Measurements from ENCODE around the gene EDARADD. TPM values are rescaled to one million over a fixed set of nuclear protein-coding genes. Genes with fewer than 3 reads are reported as not detected.

The EDARADD gene
- total RNA-seq, 1 experiment from 2014 or later, result 0.30 TPM

DNA sequence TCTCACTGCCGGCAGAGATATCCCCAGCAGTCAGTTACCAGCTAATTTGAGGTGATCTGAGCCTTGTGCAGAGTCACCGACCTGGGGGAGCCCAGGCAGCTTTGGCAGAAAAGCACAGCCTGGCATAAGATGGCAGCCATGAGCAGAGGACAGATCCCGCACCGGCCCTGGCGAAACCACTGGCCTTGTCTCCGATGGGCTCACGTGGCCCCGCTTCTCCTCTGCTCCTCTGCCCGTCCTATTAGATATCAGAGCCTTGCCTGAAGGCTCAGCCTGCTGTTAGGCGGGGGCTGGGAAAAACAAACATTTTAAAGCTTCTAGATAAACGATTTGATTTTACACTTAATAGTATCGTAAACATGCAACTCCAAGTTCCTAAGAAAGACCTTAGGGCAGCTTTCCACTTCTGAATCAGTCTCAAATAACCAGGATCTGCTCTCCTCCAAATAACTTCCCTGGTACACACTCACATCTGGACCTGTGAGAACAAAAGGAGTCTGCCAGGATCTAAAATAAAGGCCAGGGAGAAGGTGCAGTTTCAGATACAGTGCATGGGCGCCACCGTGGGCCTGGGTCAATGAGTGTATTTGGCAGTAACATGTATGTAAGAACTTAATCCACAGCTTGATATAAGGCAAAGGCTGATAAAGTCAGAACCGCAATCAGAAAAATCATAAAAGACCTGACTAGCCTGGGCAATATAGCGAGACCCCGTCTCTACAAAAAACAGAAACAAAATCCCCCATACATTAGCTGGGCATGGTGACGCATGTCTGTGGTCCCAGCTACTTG is 10.0 kb downstream of the EDARADD start:
- Histone ChIP-seq H4K20me1 (ENCODE audit: insufficient read depth) (no peaks in the 10 kb centered on the region), H3K9me2 (ENCODE audit: insufficient read depth) (no peaks in the 10 kb centered on the region), H2AFZ (ENCODE audit: low read depth, low read length, poor library complexity, severe bottlenecking) (no peak overlapping the region), H3K4me1 (ENCODE audit: control insufficient read depth in 1 of 2, insufficient read depth in 2 of 2, low read length in 2 of 2) (no peaks in the 10 kb centered on the region; a peak in 1 of 4 replicates), H3K9me3 (ENCODE audit: control insufficient read depth in 1 of 2, insufficient read depth in 1 of 2, low read depth in 1 of 2, low read length in 2 of 2) (no peaks in the 10 kb centered on the region), H3K9ac (ENCODE audit: low read length) (no peak overlapping the region), H3K79me2 (ENCODE audit: insufficient read depth, low read length) (no peaks in the 10 kb centered on the region), H3K36me3 (ENCODE audit: control insufficient read depth in 1 of 2, insufficient read depth in 2 of 2, low read length in 2 of 2) (no peaks in the 10 kb centered on the region), H3K4me2 (ENCODE audit: low read length) (no peak overlapping the region), H3K27ac (ENCODE audit: low read depth, low read length) (no peak overlapping the region), H3K27me3 (ENCODE audit: insufficient read depth, low read length) (no peaks in the 10 kb centered on the region), H3K4me3 (replicated peaks in 1 of 2; ENCODE audit: low read depth in 1 of 2, low read length in 2 of 2) (no peak overlapping the region)
- ChIA-PET POLR2A (no interaction called here), RAD21 (ENCODE audit: low non-redundant PET in 1 of 2, low total read pairs in 2 of 2, uncharacterized antibody in 2 of 2, unreplicated experiment in 2 of 2) (no interaction called here), CTCF (no interaction called here)
- DNase-seq (ENCODE audit: low read depth, low spot score), result no peak
- TF ChIP-seq EZH2 (IDR thresholded peaks at IDR 0.05) (no peak), SP1 (IDR thresholded peaks at IDR 0.05; ENCODE audit: low read depth) (no peak), JUND (IDR thresholded peaks at IDR 0.05) (no peak), FOSL1 (IDR thresholded peaks at IDR 0.05; ENCODE audit: low read depth) (no peak), RAD21 (IDR thresholded peaks at IDR 0.05; ENCODE audit: low read depth) (no peak), YY1 (IDR thresholded peaks at IDR 0.05; ENCODE audit: extremely low read depth, insufficient replicate concordance, low read depth, low read length) (no peak), SRF (IDR thresholded peaks at IDR 0.05; ENCODE audit: low read depth) (no peak), SIN3A (IDR thresholded peaks at IDR 0.05; ENCODE audit: low read depth) (no peak), EGR1 (IDR thresholded peaks at IDR 0.05; ENCODE audit: low read depth) (no peak), EZH2phosphoT487 (IDR thresholded peaks at IDR 0.05; ENCODE audit: borderline replicate concordance) (no peak)
- TF ChIP-seq, protein P1, sequence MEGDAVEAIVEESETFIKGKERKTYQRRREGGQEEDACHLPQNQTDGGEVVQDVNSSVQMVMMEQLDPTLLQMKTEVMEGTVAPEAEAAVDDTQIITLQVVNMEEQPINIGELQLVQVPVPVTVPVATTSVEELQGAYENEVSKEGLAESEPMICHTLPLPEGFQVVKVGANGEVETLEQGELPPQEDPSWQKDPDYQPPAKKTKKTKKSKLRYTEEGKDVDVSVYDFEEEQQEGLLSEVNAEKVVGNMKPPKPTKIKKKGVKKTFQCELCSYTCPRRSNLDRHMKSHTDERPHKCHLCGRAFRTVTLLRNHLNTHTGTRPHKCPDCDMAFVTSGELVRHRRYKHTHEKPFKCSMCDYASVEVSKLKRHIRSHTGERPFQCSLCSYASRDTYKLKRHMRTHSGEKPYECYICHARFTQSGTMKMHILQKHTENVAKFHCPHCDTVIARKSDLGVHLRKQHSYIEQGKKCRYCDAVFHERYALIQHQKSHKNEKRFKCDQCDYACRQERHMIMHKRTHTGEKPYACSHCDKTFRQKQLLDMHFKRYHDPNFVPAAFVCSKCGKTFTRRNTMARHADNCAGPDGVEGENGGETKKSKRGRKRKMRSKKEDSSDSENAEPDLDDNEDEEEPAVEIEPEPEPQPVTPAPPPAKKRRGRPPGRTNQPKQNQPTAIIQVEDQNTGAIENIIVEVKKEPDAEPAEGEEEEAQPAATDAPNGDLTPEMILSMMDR (IDR thresholded peaks at IDR 0.05 in 2 of 3, conservative IDR thresholded peaks at IDR 0.05 in 1 of 3; ENCODE audit: borderline replicate concordance in 1 of 3, insufficient read depth in 1 of 3, low read depth in 2 of 3, low read length in 2 of 3), result no peak
- TF ChIP-seq, protein P2, sequence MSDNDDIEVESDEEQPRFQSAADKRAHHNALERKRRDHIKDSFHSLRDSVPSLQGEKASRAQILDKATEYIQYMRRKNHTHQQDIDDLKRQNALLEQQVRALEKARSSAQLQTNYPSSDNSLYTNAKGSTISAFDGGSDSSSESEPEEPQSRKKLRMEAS (IDR thresholded peaks at IDR 0.05), result no peak
- intact Hi-C loops (cut with micrococcal nuclease), result no loop called here
- BruUV-seq (replicated peaks), result no TSS peak
- no peak for ATAC-seq

Measured in HCT116 (cell line).